Thyroid gland (tissue), 4 donors: ENCODE data around the gene TRPM5.

ENCODE experiments used
- CTCF ChIP-seq, 6 experiments: fragments of 200-600 bp in 3 of 6; fragments of 450-650 bp in 3 of 6; sonication (generic) in 3 of 6; IDR thresholded peaks; one replicate each; pipeline ENCODE4 v1.5.1; 2016 to 2019; ENCODE audit warnings: antibody characterized with exemption in 6 of 6, mild to moderate bottlenecking in 2 of 6, inconsistent platforms in 1 of 6, moderate library complexity in 1 of 6
- POLR2A ChIP-seq, 2 donors: fragments of 450-650 bp; IDR thresholded peaks; one replicate each; pipeline ENCODE4 v1.6.1; 2017; ENCODE audit warnings: antibody characterized with exemption in 2 of 2, mild to moderate bottlenecking in 2 of 2, moderate library complexity in 1 of 2

GRCh38 chr11:2415601-2416380, 28.5 kb downstream of the TRPM5 start:
- TF ChIP-seq CTCF (IDR thresholded peaks at IDR 0.05) (no peak), POLR2A (IDR thresholded peaks at IDR 0.05) (no peak)
